Activated naive CD4-positive, alpha-beta T cell treated with anti-CD3 and anti-CD28 coated beads, Interleukin-2, amount 50 U/mL, for 16 hours (primary cell): ENCODE data around the gene CHST9.

Experiments
- DNase-seq: peaks from one replicate; pipeline ENCODE4 v3.0.0-alpha.2; 2020

Gene CHST9

GRCh38 chr18:27081701-27082100 is 103.4 kb downstream of the CHST9 start:
- DNase-seq, result no peak

- no peak for DNase-seq
These were observed 109.3 kb downstream of the CHST9 start for GRCh38 chr18:27075828-27076227.

DNA sequence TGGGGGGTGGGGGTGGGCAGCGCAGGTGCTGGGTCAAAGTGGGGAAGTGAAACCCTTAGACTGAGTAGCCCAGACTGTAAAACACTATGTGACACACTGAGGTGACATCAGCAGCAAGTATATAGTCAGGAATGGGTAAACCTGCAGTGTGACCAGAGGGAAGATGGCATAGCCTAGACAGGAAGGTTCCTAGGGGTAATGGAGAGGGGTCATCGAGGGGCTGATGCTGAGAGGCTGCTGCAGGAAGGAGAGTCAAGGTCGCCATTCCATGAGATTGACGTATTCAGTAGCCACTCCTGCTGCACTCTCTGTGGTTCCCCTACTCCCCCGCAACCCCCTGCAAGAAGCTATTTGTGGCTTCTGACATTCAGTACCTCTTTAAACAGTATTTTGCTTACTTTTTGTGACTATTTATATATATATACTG is 111.7 kb downstream of the CHST9 start:
- DNase-seq, result no peak

DNA sequence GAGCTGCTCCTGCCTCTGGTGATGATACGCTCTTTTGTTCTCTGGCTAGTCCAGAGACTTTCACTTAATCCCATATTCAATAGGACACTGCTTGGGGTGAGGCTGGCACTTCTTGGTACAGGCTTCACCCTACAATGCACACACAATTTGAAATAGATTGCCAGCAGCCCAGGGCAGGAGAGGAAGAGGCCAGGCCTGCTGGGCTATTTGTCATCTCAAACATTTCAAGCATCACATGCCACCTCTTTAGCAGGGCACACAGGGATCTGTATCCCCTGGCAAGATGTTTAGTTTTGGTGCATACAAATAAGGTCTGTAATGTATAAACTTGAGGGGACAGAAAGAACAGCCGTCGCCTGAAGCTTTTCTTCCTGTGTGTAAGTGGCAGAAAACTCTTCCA is 120.4 kb downstream of the CHST9 start:
- DNase-seq, result no peak

DNA sequence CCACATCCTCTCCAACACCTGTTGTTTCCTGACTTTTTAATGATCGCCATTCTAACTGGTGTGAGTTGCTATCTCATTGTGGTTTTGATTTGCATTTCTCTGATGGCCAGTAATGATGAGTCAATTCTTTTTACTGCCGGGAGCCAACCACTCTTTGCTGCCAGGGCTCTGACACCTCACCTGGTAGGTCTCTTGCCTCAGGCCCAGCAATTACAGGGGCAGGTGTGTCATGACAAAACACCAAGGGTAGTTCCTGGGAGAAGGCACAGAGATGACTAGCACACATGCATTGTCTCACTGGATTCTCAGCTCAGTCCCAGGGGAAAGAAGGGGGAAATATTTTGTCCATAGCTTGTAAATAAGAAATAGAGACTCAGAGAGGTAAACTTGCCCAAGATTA is 122.3 kb downstream of the CHST9 start:
- DNase-seq, result no peak

- DNase-seq, result no peak
These were observed 123.5 kb downstream of the CHST9 start for GRCh38 chr18:27061488-27062095.

DNA sequence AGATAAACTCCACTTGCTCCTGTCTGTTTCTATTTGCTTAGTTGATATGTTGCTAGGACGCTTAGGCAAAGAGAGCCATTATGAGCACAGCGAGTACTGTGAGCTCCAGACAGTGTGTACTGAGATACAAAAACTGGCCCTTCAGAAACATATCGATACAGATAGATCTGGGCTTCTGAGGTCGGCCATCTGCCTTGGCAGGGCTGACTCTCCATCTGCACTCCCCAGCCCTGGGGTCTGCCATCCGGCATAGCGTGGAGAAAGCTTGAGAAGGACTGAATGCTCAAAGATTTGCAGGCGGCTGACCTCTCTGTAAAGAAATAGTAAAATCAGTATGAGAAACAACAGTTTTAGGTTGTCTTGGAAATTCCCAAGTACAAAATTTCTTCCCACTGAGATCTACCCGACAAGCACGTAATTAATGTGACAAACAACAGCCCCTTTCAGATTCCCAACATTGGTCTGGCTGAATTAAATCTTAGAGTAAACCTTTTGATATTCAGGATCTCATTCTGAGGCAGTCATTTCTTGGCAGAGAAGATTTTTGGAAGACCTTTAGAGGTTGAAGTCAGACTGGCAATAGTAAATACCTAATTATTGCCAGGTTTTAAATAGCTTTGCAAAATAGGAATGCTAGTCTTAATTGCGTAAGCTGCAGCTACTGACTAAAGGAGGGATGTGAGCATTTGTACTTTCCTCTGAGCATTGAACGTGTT is 127.4 kb downstream of the CHST9 start:
- DNase-seq, result no peak

DNA sequence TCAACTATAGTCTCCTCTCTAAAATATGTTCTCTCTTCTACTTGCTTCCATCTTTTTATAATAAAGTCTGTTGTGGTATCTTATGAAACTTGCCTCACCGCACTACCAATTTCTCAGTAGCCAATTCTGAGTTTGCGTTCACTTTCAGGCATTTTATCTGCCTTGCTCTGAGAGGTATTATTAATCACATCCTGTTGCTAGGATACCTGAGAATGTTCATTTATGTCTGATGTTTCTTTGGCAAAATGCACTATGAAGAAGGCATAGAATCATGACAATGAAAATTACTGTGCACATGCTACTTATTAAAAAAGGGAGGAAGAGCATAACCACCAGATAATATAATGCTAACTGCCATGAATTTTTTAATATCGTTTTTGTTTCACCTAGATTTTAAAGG is 130.2 kb downstream of the CHST9 start:
- DNase-seq, result no peak

- no peak for DNase-seq
These were observed 135.1 kb downstream of the CHST9 start for GRCh38 chr18:27049969-27050368.

- DNase-seq, result no peak
These were observed 139.8 kb downstream of the CHST9 start for GRCh38 chr18:27045342-27045741.

DNA sequence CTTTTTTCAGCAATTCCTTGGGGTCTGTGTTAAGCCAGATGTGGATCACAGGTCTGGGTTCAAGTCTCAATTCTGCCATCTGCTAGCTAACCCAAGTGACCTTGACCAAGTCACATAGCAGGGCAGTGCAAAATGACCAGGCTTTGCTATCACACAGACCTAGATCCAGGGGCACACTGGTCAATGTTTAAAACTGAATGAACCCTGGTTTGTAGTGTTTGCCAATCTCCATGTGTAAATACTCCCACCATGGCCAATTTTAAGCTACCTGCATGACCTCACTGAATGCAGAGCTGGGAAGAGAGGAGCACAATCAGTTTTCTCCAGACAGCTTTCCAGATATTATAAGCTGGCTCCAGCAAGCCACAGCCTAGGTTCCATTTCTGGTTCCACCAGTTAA is 142.9 kb downstream of the CHST9 start:
- DNase-seq, result no peak

DNA sequence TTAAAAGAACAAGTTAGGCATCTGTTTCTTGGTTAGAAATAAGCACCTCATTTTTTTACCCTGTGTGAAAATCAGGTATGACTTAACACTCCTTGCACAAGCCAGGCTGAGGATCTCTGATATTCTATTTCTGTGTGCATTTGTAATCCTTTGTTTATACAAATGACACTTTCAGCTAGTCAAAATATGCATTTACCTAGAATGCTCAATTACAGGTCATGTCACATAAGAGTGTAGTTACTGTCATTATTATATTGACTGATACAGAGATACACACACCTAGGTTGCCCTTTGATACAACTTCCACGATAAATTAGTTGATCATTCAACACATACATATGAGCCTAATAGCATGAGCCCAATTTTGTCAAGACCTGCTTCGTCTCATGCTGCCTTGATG is 144.3 kb downstream of the CHST9 start:
- no peak for DNase-seq

- no peak for DNase-seq
These were observed 151.4 kb downstream of the CHST9 start for GRCh38 chr18:27033722-27034121.

DNA sequence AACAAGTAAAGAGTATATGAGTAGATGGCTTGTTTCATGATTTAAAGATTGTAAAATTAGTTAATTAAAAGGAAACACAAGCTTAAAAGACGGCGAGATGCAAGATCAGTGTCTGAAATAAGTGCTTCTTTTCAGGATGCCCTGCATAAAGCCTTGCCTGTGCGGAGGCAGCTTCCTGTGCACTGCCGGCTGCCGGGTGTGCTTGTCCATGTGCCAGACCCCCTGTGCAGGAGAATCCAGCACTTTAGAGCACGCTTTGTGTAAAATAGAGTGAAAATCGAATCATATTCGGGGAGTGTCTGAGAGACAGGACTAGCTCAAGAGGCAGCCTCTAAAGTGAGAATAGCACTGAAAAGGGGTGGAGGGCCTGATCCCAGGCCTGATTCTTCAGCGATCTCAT is 154.7 kb downstream of the CHST9 start:
- no peak for DNase-seq

DNA sequence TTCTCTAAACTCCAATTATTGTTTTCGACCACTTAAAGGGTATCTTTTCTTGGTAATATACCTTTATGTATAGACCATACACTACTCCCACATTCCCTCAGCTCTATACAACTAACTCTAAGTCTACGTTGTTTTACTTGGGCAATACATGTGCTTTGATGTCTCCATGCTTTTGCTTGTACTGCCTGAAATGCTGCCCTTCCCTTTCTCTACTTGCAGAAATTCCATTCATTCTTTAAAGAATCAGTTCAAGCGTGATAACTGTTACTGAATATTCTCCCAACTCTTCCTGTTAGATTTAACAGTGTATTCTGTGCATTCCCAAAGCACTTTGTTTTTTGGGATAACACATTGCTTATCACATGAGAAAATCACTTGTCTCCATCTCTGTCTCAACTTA is 162.6 kb downstream of the CHST9 start:
- no peak for DNase-seq

- no peak for DNase-seq
These were observed 167.1 kb downstream of the CHST9 start for GRCh38 chr18:27017901-27018500.

DNA sequence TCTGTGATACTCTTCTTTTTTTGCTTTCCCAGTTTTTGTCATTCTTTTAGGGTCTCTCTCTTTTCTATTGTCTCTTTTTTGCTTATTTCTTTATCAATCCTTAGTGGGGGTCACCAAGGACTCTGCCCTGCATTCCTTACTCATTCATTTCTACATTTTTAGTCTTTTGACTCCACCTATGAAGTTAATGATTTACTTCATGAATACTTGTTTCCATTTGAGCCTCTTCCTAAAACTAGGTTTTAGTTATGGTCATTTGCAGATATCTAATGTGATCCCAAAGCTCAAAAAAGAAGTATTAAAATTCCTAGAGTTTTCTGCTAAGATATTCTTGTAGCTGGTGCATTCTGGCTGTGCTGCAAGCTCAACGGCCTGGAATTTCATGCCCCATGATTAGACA is 170.3 kb downstream of the CHST9 start:
- DNase-seq, result no peak

- no peak for DNase-seq
These were observed 174.3 kb downstream of the CHST9 start for GRCh38 chr18:27010784-27011183.

DNA sequence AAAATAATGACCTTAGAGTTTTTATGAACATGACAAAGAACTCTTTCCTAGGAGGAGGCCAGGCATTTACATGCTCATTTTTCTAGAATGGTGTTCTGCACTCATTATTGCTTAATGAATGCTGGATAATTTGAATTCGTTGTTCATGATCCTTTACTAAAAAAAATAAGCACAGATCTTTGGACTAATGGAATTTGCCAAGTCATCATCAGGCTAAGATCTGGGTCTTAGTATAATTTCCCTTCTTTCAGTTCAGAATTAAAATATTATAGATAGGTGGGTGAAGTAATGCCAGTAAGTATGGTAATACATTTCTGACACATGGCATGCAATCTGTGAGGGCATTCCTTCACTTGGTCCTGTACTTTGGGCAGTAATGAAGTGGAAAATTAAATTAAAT is 175.8 kb downstream of the CHST9 start:
- DNase-seq, result no peak

GRCh38 chr18:27008575-27008974 is 176.5 kb downstream of the CHST9 start:
- DNase-seq, result no peak

DNA sequence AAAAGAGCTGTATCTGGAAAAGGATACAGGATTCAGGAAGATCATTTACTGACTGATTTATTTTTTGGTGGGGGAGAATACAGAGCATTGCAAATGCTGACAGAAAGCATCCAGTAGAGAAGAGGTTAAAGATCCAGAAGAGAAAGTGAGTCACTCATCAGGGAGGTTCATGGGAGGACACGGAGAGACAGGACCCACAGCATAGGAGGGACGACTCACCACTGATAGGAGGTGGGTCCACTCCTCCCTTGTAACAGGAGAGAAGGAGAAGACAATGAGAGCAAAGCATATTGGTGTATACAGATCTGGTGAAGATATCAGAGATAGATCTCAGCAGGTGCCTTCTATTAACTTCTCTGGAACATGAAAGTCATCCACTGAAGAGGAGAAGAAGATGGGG is 177.2 kb downstream of the CHST9 start:
- no peak for DNase-seq

GRCh38 chr18:27005589-27005988 is 179.5 kb downstream of the CHST9 start:
- DNase-seq, result no peak

- no peak for DNase-seq
These were observed 180.9 kb downstream of the CHST9 start for GRCh38 chr18:27004056-27004829.

- DNase-seq, result no peak
These were observed 185.3 kb downstream of the CHST9 start for GRCh38 chr18:26999797-27000196.
